Muscle layer of colon (tissue), 2 donors: ENCODE measurements around the gene GPAM.
"Not testable (repeated sequence)": the region's sequence is repeated elsewhere in the genome, so short reads cannot be mapped to it uniquely, and the experiment has no call there.

ENCODE experiments used
- H3K27ac ChIP-seq: one replicate; pipeline ENCODE4 v1.7.0; 2013; ENCODE audit warnings: low read depth, mild to moderate bottlenecking, low read length, moderate library complexity
- H3K27me3 ChIP-seq, 2 donors: one replicate each; pipeline ENCODE4 v1.7.0; 2013; ENCODE audit warnings: low read length in 2 of 2, mild to moderate bottlenecking in 2 of 2; ENCODE audit not compliant: insufficient read depth in 2 of 2, control insufficient read depth in 1 of 2
- H3K36me3 ChIP-seq: one replicate; pipeline ENCODE4 v1.7.0; 2013; ENCODE audit warnings: mild to moderate bottlenecking, low read length; ENCODE audit not compliant: insufficient read depth
- H3K4me1 ChIP-seq: one replicate; pipeline ENCODE4 v1.7.0; 2013; ENCODE audit warnings: mild to moderate bottlenecking, low read length; ENCODE audit not compliant: insufficient read depth
- H3K4me3 ChIP-seq, 2 donors: one replicate each; pipeline ENCODE4 v1.7.0; 2013; ENCODE audit warnings: low read length in 2 of 2, low read depth in 1 of 2, mild to moderate bottlenecking in 1 of 2, moderate library complexity in 1 of 2
- H3K9ac ChIP-seq: one replicate; pipeline ENCODE4 v1.7.0; 2013; ENCODE audit warnings: low read length
- H3K9me3 ChIP-seq: one replicate; pipeline ENCODE4 v1.7.0; 2013; ENCODE audit warnings: mild to moderate bottlenecking, low read length
- donor health status: abdominal sarcoma.
- donor health status: Adenocarcinoma of cecum.

The GPAM gene

DNA sequence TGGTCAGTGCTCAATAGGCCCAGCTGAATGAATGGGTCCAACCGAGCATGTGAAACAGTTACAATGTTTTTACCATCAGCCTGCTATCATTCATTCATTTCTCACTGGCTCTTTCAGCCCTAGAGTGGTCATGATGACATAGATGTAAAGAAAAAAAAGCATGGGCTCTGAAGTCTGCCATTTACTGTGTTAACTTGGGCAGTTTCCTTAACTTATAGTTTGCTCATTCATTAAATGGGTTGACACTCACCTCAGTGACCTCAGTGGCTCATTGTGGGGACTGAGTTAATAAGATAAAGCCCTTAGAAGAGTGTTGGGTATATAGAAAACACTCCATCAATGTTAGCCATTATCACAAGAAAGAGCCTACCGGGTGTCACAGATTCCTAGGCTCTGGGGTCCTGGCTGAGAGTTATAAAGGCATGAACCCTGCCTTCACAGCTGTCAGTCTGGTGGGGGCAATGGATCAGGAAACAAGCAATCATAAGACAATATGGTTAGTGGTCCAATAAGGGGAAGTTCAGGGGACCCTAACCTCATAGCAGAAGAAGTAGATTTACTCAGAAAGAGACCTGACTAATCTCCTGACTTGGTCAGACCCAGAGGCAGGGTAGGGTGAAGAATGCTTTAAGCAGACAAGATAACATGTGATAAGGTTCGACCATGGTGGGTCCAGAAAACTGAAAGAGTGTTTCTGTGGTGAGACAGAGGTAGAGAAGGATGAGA lies 29.7 kb upstream of the GPAM start:
- Histone ChIP-seq H3K27ac (no peak overlapping the region), H3K9ac (no peak overlapping the region), H3K36me3 (no peaks in the 10 kb centered on the region), H3K27me3 (no peaks in the 10 kb centered on the region), H3K4me1 (peaks cover 4% of the 10 kb centered on the region), H3K9me3 (no peaks in the 10 kb centered on the region), H3K4me3 (no peak overlapping the region)

DNA sequence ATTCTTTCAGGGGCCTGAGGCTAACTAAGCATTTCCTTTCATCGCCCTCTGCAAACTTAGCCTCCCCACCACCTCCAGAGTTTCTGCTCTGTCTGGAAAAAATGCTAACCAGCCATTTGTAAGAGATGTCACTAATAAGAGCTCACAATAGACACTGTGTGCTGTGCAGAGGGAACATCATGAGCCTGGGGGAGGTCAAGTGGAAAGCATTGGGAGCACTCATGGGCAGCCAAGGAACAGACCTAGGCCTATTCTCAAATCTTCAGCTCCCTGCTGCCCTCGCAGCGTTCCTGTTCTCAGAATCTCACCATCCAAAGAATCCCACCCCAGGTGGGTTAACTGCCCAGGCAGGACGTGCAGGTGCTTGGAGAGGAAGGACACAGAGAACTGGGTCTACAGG lies 27.1 kb upstream of the GPAM start:
- H3K9ac ChIP-seq = no peak overlapping the region
- H3K9me3 ChIP-seq = no peaks in the 10 kb centered on the region
- H3K4me1 ChIP-seq = peaks cover 11% of the 10 kb centered on the region
- H3K4me3 ChIP-seq = no peak overlapping the region
- no peak overlapping the region for H3K27ac ChIP-seq
- no peaks in the 10 kb centered on the region for H3K27me3 ChIP-seq
- no peaks in the 10 kb centered on the region for H3K36me3 ChIP-seq

DNA sequence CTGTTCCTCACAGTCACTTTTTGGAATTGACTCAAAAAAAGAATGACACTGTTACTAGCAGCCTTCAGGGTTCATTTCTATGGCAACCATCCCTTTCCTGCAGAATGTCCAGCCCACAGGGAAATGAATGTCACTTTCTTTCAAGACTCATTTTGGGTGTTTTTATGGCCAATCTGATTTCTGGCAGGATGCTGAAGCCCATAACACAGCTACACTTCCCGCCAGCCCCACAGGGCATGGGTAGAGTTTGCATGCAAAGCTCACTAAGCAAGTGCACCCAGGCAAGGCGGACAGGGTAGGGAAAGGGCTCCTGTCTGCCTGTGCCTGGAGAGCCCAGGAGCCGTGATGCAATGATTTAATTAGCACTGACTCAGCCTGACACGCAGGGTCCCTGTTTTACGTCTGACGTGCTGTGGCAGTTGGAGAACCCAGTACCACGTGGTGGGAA lies 26.1 kb upstream of the GPAM start:
- H3K27ac ChIP-seq = no peak overlapping the region
- H3K9me3 ChIP-seq = no peaks in the 10 kb centered on the region
- no peak overlapping the region for H3K4me3 ChIP-seq
- no peaks in the 10 kb centered on the region for H3K36me3 ChIP-seq
- peaks cover 11% of the 10 kb centered on the region for H3K4me1 ChIP-seq
- H3K9ac ChIP-seq = no peak overlapping the region
- no peaks in the 10 kb centered on the region for H3K27me3 ChIP-seq

DNA sequence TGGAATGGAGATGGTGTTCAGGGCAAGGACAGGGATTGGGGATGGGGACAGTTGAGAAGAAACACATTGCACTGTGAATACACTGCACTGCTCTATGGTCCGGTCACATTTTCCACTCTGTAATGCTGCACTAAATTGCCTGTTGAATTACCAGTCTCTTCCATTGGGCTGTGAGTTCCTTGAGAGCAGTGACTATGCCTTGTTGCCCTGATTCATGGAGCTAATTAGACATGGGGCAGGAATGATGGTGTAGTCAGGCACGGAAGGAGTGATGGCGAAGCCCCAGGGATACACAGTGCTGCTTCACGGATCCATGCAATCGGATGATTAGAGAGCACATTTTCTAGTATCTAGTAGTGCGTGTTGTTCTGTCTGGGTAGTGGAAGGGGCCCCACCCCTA lies 25.4 kb upstream of the GPAM start:
- H3K4me3 ChIP-seq = no peak overlapping the region
- H3K9ac ChIP-seq = no peak overlapping the region
- no peaks in the 10 kb centered on the region for H3K27me3 ChIP-seq
- no peaks in the 10 kb centered on the region for H3K9me3 ChIP-seq
- peaks cover 11% of the 10 kb centered on the region for H3K4me1 ChIP-seq
- no peak overlapping the region for H3K27ac ChIP-seq
- H3K36me3 ChIP-seq = no peaks in the 10 kb centered on the region

DNA sequence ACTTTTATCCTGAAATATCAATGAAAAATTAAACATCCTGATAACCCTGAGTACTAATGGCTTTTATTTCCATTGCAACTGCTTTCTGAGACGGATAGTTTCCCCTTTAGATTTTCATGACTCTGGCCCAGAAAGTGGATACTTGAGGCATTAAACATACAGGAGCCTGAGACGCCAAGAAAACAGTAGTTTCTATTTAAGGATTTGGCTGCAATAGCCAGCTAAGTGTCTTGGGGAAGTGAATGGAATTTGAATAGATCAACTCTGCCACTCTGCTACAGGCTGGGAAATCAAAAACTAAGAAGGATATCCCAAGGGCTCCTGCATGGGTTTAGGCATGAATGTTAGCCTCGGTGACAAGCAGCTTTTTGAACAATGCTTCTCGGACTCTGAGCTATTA lies 24.7 kb upstream of the GPAM start:
- Histone ChIP-seq H3K9me3 (no peaks in the 10 kb centered on the region), H3K4me3 (no peak overlapping the region), H3K36me3 (no peaks in the 10 kb centered on the region), H3K27me3 (no peaks in the 10 kb centered on the region), H3K4me1 (peaks cover 11% of the 10 kb centered on the region), H3K27ac (no peak overlapping the region), H3K9ac (no peak overlapping the region)

DNA sequence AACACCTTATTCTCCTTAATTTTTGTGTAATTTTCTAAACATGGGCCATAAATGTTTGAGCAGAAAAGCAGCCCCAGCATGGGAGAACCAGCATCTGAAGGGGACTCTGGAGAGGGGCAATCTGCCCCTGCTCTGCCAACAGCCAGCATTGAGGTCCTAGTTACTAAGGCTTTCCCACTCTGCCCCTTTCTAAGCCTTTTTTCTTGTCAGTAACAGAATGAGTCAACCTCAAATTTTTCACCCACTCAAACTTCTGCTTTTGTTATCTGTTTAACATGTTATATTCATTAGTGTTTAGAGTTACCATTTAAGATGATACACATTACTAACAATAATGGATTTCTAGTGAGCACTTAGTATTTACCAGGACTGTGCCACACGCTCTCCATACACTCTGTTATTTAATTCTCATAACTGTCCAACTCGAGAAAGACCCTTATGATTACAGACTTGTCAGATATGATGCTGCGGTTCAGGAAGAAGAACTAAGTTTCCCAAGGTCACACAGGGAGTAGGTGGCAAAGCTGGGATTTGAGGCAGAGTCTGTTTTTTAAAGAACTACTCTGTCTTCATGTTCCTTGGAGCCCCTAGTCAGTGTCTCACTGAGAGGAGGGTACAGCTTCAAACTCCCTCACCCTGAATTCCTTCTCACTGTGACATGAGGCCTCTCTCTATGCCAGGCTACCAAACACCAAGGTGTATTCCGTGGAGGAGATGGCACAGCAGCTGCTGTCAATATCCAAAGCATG lies 19.9 kb upstream of the GPAM start:
- H3K4me3 ChIP-seq = no peak overlapping the region
- no peaks in the 10 kb centered on the region for H3K9me3 ChIP-seq
- H3K9ac ChIP-seq = no peak overlapping the region
- no peaks in the 10 kb centered on the region for H3K36me3 ChIP-seq
- no peak overlapping the region for H3K27ac ChIP-seq
- H3K27me3 ChIP-seq = no peaks in the 10 kb centered on the region
- peaks cover 10% of the 10 kb centered on the region for H3K4me1 ChIP-seq

DNA sequence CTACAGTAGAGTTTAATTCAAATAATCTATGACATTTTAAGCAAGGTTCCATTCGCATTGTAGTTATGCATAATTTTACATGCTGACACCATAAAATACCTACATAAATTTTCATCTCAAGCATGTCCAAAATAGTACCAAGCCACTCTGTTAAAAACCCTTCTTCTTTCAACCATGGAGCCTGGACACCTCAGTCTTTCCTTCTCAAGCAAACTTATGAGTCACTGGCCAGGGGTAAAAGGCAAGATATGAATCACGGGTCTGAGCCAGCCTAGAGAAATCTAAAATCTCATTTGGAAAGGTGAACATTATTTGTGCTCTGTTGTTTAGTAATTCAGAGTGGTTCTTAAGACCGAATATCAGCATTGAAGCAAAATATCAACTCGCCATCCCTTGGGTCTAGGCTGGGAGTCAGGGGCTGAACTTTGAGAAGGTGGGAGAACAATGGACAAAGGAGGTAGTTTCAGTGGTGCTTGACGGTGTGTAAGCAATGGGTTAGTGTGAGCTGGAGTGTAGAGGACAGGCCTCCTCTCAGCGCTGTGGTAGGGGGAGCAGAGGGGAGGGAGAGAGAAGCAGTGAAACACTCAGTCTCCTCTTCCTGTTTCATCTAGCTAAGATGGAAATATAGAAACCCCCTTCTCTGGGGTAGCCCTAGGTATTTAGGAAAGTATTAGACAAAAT lies 19.1 kb upstream of the GPAM start:
- no peak overlapping the region for H3K4me3 ChIP-seq

DNA sequence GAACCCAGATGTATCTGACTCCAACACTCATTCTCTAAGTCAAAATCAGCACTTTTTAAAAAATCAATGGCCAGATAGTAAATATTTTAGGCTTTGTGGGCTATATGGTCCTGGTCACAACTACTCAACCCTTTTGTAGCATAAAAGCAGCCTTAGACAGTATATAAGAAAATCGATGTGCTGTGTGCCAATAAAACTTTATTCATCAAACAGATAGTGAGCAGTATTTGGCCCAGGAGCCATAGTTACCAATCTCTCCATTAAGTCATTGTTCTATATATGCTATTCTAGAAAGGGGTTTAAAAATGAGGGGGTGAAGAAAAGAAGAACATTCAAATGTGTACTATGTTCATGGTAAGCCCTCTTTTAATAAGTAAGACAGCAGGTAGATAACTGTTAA lies 18.5 kb upstream of the GPAM start:
- no peaks in the 10 kb centered on the region for H3K27me3 ChIP-seq
- H3K4me3 ChIP-seq = no peak overlapping the region
- H3K36me3 ChIP-seq = no peaks in the 10 kb centered on the region
- H3K4me1 ChIP-seq = no peaks in the 10 kb centered on the region
- H3K9me3 ChIP-seq = no peaks in the 10 kb centered on the region
- H3K27ac ChIP-seq = no peak overlapping the region
- no peak overlapping the region for H3K9ac ChIP-seq

More for the DNA sequence above, 19.1 kb upstream of the GPAM start:
- no peak overlapping the region for H3K27ac ChIP-seq
- no peak overlapping the region for H3K9ac ChIP-seq
- no peaks in the 10 kb centered on the region for H3K9me3 ChIP-seq
- H3K36me3 ChIP-seq = no peaks in the 10 kb centered on the region
- H3K27me3 ChIP-seq = no peaks in the 10 kb centered on the region
- H3K4me1 ChIP-seq = peaks cover 2% of the 10 kb centered on the region

DNA sequence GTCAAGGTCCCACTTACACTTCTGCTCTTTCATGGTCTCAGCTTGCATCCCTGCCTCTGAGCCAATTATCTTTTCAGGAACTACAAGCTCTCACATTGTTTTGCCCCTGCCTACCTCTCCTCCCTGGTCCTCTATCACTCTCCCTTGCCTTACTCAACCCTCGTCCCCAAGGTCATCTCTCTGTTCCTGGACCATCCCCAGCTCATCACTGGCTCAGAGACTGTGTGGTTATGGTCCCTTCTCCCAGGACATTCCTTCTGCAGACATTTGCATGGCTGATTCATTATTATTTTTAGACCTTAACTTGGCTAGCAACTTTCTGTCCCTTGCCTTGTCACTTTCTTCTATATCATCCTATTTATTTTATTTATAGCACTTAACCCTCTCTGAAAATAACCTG lies 17.8 kb upstream of the GPAM start:
- no peaks in the 10 kb centered on the region for H3K27me3 ChIP-seq
- H3K27ac ChIP-seq = no peak overlapping the region
- no peak overlapping the region for H3K9ac ChIP-seq
- H3K4me3 ChIP-seq = no peak overlapping the region
- H3K36me3 ChIP-seq = no peaks in the 10 kb centered on the region
- H3K9me3 ChIP-seq = no peaks in the 10 kb centered on the region
- H3K4me1 ChIP-seq = no peaks in the 10 kb centered on the region

DNA sequence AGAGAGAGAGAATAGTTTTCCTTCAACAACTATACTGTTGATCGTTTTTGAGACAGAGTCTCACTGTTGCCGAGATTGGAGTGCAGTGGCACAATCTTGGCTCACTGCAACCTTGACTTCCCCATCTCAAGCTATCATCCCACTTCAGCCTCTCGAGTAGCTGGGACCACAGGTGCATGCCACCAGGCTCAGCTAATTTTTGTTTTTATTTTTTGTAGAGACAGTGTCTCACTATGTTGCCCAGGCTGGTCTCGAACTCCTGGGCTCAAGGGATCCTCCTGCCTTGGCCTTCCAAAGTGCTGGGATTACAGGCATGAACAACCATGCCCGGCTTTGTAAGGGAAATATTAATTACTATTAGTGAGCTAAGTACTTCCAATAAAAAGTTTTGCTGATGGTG lies 16.7 kb upstream of the GPAM start:
- H3K27ac ChIP-seq, H3K4me1 ChIP-seq, H3K4me3 ChIP-seq, H3K9me3 ChIP-seq, H3K27me3 ChIP-seq, H3K9ac ChIP-seq, H3K36me3 ChIP-seq: not testable (repeated sequence)

DNA sequence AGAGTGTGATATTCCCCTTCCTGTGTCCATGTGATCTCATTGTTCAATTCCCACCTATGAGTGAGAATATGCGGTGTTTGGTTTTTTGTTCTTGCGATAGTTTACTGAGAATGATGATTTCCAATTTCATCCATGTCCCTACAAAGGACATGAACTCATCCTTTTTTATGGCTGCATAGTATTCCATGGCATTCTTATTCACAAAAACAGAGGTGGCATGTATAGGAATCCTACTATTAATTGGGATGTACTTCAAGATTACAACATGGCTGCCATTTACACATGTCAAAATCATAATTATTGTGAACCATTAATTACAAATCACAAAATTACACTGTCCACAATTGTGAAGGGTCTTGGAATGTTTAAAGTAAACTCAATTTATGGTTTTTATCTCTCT lies 14.1 kb upstream of the GPAM start:
- H3K27me3 ChIP-seq, H3K27ac ChIP-seq, H3K4me3 ChIP-seq, H3K4me1 ChIP-seq, H3K36me3 ChIP-seq, H3K9ac ChIP-seq, H3K9me3 ChIP-seq: not testable (repeated sequence)
